HG03139 (cell line): ENCODE measurements around the gene PLEKHN1.
"Not testable (repeated sequence)": the region's sequence is repeated elsewhere in the genome, so short reads cannot be mapped to it uniquely, and the experiment has no call there.

Experiments
- ATAC-seq: cut with Tn5 transposase; IDR thresholded peaks from one replicate; pipeline ENCODE4 v1.9.1; 2021; ENCODE audit not compliant: unreplicated experiment

Gene PLEKHN1

GRCh38 chr1:973459-974292, 7.4 kb downstream of the PLEKHN1 start:
- ATAC-seq = no peak

GRCh38 chr1:974293-974640, 8.0 kb downstream of the PLEKHN1 start:
- ATAC-seq = no peak

DNA sequence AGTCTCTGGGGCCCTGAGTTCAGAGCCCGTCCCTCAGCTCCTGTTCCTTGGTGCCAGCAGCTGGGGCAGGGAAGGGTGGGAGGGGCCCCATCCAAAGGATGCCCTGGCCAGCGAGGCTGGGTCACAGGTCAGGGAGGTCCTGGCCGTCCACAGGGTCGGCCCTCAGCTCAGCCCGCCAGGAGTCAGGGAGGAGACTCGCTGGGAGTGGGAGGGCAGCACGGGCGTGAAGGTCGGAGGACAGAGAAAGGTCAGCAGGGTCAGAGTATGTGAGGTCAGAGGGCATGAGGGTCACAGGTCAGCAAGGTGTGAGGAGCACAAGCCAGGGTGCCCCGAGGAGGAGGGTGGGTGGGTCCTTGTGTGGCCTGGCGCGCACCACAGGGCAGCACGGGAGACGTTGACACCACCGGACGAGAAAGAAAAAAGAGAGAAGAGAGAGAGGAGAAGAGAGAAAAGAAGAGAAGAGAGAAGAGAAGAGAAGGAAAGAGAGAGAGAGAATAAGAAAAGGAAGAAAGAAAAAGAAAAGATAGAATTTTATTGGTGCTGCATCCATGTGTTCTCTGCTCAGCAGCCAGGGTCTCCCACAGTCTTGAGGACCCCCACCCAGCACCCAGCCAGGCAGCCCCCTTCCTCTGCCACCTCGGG, 8.5 kb downstream of the PLEKHN1 start:
- ATAC-seq = no peak

GRCh38 chr1:975365-975764, 9.1 kb downstream of the PLEKHN1 start:
- no peak for ATAC-seq

DNA sequence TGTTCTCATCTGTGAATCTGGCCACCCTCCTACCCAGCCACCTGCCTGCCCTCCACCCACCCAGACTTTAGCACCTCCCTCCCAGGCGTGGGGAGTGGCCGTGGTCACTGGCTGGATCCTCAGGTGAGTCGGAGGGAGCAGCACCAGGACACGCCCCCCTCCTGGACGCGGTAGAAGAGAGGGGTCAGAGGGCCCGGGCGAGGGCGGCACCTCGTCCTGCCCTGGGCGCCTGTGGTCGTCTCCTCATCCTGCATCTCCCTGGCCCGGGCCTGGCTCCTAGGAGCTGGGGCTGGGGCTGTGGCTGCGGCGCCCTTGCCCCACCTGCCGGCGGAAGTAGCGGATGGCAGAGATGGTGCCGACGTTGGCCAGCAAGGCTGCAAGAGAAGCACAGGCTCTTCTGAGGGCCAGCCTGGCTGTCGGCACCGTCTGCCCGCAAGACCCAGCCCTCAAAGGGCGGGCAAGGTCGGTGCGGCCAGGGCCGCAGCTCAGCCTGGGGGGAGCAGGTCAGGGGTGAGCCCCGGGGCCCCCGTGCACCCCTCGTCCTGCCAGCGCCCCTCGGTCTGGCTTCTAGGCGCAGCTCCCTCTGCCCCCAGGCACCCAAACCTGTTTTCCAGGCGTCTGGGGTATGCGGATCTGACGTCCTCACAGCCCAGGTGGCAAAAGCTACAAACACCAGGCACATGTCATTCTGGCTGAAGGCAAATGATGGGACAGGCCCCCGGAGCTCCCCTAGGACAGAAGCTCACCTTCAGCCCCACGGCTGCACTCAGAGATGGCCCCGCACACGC, 9.8 kb downstream of the PLEKHN1 start:
- no peak for ATAC-seq

GRCh38 chr1:976791-977190, 10.5 kb downstream of the PLEKHN1 start:
- not testable (repeated sequence) for ATAC-seq

- ATAC-seq = no peak
Measured at GRCh38 chr1:978069-978834, 12.0 kb downstream of the PLEKHN1 start.

DNA sequence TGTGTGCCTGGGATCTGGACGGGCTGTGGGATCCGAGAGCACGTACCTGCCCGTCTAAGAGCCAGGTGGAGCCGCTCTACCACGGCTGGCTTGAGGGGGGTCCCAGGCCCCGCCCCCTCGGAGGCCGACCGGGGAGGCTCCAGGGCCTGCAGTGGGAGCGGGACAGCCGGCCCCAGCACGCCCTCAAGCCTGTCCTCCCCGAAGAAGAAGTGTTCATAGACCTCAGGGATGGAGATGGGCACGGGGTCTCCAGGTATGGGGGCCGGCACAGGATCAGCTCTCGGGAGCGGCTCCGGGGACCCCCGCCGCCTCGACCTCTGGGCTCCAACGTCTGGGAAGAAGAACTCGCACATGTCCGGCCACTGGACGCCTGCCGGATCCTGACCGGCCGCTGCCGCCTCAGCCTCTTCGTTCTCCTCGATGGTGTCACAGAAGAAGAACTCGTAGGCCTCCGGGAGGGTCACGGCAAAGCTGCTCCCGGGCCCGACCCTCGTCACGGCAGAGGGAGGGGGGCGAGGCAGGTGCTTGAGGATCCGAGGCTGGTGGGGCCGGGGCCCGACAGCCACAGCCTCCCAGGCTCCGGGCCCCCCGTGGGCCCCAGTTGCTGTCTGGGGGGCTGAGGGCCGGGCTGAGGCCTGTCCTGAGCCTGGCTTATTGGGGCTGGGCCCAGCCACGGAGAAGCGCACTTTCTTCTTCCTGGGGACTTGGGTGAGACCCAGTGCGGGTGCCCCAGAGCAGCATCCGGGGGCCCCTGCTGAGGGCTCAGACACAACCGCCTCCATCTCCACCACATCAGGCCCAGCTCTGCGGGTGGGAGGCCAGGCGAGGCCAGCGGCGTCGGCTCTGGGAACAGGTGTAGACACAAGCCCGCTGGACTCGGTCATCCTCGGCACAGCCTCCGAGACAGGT, 12.8 kb downstream of the PLEKHN1 start:
- ATAC-seq = no peak

- ATAC-seq = no peak
Measured at GRCh38 chr1:979744-980072, 13.4 kb downstream of the PLEKHN1 start.

GRCh38 chr1:980137-980571, 13.9 kb downstream of the PLEKHN1 start:
- ATAC-seq = no peak

- no peak for ATAC-seq
Measured at GRCh38 chr1:980602-981395, 14.5 kb downstream of the PLEKHN1 start.

DNA sequence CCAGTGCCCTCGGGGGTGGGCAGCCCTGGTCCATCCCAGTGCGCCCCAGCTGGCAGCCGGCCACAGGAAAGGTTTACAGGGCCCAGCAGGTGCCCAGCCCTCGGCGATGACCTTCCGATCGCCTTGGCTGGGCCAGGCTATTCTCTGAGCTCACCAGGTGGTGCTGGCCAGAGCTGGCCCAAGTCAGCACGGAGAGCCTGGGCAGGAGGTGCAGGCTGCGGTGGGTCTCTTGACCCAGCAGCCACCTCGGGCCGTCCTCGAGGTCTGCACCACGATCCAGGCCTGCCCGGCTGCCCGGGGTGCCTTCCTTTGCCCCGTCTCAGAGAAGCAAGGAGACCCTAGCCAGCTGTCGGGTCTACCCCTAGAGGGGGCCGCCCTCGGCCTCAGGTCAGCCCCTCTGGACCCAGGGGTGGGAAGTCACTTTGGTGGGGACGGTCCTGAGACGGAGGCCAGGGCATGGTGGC, 15.2 kb downstream of the PLEKHN1 start:
- no peak for ATAC-seq

DNA sequence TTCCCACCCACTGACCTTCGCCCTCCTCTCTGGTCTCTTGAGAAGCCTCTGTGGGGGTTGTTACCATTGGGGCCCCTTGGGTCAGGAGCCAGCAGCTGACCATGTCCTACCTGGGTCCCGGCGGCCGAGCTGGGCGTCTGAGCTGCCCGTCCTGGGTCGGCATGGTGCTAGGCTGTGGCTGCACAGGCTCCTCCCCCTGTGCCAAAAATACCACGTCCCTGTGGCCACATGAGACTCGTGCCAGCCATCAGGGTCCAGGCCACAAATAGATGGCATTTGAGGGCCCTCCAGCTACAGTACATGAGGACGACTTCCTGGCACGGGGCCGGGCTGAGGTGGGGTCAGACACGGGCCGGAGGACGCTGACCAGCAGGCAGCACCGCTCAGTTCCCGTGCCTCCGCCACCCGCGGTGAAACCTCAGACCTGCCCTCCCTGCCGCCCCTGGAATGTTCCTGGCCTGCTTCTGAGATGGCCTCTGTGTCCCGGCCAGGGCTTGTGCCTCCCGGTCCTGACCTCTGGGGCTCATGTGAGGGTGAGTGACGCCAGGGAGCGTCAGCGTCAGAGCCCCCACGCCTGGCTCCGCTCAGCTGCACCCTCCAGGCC, 15.8 kb downstream of the PLEKHN1 start, which contains the start of gene PERM1:
TSS of gene PERM1 (minus strand) at position 139 of the 604 bp plus-strand sequence. CDS start 1,064 bp downstream, outside the sequence.
- no peak for ATAC-seq

- ATAC-seq = no peak
Measured at GRCh38 chr1:982765-983436, 16.6 kb downstream of the PLEKHN1 start.

DNA sequence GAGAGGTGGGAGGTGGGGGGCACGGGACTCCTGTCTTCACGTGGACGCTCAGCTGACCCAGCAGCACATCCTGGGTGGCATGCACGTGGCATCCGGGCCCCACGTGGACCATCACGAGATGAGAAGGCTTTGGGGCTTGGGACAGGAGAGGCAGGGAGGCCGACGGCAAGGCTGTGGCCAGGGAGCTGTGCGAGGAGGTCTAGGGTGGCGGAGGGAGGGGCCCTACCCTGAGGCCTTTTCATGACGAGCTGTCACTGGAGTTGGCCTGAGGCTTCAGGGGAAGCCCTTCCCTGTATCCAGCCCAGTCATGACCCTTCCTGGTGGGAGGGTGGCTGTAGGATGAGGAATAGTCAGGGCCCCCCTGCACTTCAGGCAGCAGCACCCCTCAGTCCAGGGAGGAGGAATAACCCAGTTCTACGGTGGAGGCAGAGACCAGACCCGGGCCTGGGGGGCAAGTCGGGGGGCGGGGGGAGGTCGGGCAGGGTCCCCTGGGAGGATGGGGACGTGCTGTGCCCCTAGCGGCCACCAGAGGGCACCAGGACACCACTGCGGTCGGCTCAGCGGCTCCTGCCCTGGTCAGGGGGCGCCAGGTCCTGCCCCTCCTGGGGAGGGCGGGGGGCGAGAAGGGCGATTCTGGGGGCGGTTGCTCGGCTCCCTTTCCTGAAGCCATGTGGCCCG, 17.7 kb downstream of the PLEKHN1 start:
- ATAC-seq = no peak

DNA sequence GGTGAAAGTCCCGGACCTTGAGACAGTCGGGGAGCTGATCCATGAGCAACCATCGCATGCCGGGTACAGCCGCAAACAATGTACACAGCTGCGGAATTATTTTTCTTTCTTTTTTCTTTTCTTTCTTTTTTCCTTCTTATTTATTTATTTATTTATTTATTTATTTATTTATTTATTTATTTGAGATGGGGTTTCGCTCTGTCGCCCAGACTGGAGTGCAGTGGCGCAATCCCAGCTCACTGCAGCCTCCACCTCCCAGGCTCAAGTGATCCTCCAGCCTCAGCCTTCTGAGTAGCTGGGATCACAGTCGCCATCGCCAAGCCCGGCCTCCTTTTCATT, 18.2 kb downstream of the PLEKHN1 start:
- no peak for ATAC-seq

GRCh38 chr1:985126-985525, 18.8 kb downstream of the PLEKHN1 start:
- no peak for ATAC-seq

DNA sequence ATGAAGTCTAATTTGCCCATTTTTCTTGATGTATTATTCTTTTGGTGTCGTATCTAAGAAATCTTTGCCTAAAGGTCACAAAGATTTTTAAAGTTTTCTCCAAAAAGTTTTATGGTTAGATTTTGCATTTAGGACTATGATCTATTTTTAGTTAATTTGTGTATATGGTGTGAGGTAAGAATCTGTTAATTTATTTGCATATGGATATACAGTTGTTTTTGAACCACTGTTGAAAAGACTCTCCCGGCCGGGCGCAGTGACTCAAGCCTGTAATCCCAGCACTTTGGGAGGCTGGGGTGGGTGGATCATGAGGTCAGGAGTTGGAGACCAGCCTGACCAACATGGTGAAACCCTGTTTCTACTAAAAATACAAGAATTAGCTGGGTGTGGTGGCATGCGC, 21.8 kb downstream of the PLEKHN1 start:
- ATAC-seq = not testable (repeated sequence)
